ENCODE results near the gene CSH1.

CSH1 gene

DNA sequence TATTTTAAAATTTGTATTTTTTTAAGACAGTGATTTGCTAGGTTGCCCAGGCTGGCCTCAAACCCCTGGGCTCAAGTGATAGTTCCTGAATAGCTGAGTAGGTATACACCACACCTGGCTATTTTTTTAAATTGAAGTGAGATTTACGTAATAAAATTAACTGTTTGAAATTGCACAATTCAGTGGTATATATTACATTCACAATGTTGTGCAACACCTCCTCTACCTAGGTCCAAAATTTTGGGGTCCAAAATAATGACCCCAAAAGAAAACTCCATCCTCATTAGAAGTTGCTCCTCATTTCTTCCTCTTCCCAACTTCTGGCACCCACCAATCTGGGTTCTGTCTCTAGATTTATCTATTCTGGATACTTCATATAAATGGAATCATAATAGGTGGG lies 50.9 kb downstream of the CSH1 start:
- H3K4me1 Mint-ChIP-seq, result peaks cover 21% of the 10 kb centered on the region
- no peak overlapping the region for H3K27ac Mint-ChIP-seq
- no peak overlapping the region for H3K4me3 Mint-ChIP-seq
- DNase-seq, result no peak
- peaks cover 25% of the 10 kb centered on the region for H3K9me3 Mint-ChIP-seq
- peaks cover 11% of the 10 kb centered on the region for H3K36me3 Mint-ChIP-seq (ENCODE audit: low read depth)
- peaks cover 63% of the 10 kb centered on the region for H3K27me3 Mint-ChIP-seq (ENCODE audit: low read depth, poor library complexity)
- TF ChIP-seq, protein P1, sequence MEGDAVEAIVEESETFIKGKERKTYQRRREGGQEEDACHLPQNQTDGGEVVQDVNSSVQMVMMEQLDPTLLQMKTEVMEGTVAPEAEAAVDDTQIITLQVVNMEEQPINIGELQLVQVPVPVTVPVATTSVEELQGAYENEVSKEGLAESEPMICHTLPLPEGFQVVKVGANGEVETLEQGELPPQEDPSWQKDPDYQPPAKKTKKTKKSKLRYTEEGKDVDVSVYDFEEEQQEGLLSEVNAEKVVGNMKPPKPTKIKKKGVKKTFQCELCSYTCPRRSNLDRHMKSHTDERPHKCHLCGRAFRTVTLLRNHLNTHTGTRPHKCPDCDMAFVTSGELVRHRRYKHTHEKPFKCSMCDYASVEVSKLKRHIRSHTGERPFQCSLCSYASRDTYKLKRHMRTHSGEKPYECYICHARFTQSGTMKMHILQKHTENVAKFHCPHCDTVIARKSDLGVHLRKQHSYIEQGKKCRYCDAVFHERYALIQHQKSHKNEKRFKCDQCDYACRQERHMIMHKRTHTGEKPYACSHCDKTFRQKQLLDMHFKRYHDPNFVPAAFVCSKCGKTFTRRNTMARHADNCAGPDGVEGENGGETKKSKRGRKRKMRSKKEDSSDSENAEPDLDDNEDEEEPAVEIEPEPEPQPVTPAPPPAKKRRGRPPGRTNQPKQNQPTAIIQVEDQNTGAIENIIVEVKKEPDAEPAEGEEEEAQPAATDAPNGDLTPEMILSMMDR (IDR thresholded peaks at IDR 0.05), result no peak

All from nephron progenitor cell (in vitro differentiated cells).